Endothelial cell of umbilical vein (primary cell): ENCODE results near the gene ETFB. TPM values are rescaled to one million over a fixed set of nuclear protein-coding genes. Genes with fewer than 3 reads are reported as not detected.

Experiments used
- BruUV-seq: library from RNA; stranded (reverse); fragments of 400-500 nt; replicated peaks from 2 replicates; lab custom pipeline; 2021; lab: Mats Ljungman, UMichigan
- CTCF ChIA-PET: fragments of 300-600, 350-600 bp; sonication (Branson Sonifier 250); formaldehyde crosslinking; loops from one replicate; lab custom pipeline; 2021; ENCODE audit warnings: antibody characterized with exemption, inconsistent platforms; lab: Charles Lee
- POLR2A ChIA-PET: fragments of 300-600, 350-600 bp; sonication (Branson Sonifier 250); formaldehyde crosslinking; loops from one replicate; lab custom pipeline; 2021; ENCODE audit warnings: antibody characterized with exemption, inconsistent platforms; lab: Charles Lee
- DNase-seq: peaks from one replicate; pipeline ENCODE4 v3.0.0-alpha.2; 2011; ENCODE audit warnings: low read depth, low spot score
- FAIRE-seq: peaks from 2 replicates; lab custom pipeline; 2011; peaks lifted over from hg19 to GRCh38; lab: Jason Lieb, UNC
- H2AFZ ChIP-seq: 2 replicates; pipeline ENCODE4 v1.6.0; 2012; ENCODE audit warnings: low read depth, low read length, control low read depth, inconsistent platforms
- H3K27ac ChIP-seq: 2 replicates; pipeline ENCODE4 v1.5.1; 2011; ENCODE audit warnings: low read depth, mild to moderate bottlenecking, control low read depth, low read length, moderate library complexity; ENCODE audit not compliant: insufficient read depth
- H3K27me3 ChIP-seq, 2 experiments: 2 replicates each; pipeline versions ENCODE4 v1.6.0 to v1.6.1; 2011; ENCODE audit warnings: low read length in 2 of 2, mixed read lengths in 1 of 2; ENCODE audit not compliant: control insufficient read depth in 2 of 2, insufficient read depth in 2 of 2
- H3K36me3 ChIP-seq, 2 experiments: 2 replicates in 1 of 2; 3 replicates in 1 of 2; pipeline ENCODE4 v1.5.1; 2011; ENCODE audit warnings: low read length in 2 of 2, mild to moderate bottlenecking in 1 of 2, moderate library complexity in 1 of 2; ENCODE audit not compliant: control insufficient read depth in 2 of 2, insufficient read depth in 2 of 2; ENCODE audit errors: extremely low read depth in 1 of 2
- H3K4me1 ChIP-seq: 3 replicates; pipeline ENCODE4 v1.5.1; 2011; ENCODE audit warnings: mild to moderate bottlenecking, low read length; ENCODE audit not compliant: control insufficient read depth, insufficient read depth; ENCODE audit errors: extremely low read depth
- H3K4me2 ChIP-seq: 2 replicates; pipeline ENCODE4 v1.6.1; 2011; ENCODE audit warnings: low read length, control low read depth, mixed read lengths; ENCODE audit not compliant: insufficient read depth
- H3K4me3 ChIP-seq, 3 experiments: fragments of 200-600 bp in 1 of 3; sonication (generic), shearing (Covaris generic) in 1 of 3; replicated peaks in 1 of 3; 2 replicates each; pipeline ENCODE4 v1.5.1; 2011 to 2016; ENCODE audit warnings: control low read depth in 3 of 3, low read length in 3 of 3, mild to moderate bottlenecking in 2 of 3, inconsistent platforms in 1 of 3, low read depth in 1 of 3, moderate library complexity in 1 of 3; ENCODE audit not compliant: insufficient read depth in 1 of 3
- H3K79me2 ChIP-seq: 2 replicates; pipeline ENCODE4 v1.6.0; 2012; ENCODE audit warnings: low read length, inconsistent platforms; ENCODE audit not compliant: control insufficient read depth, insufficient read depth
- H3K9ac ChIP-seq: replicated peaks from 2 replicates; pipeline ENCODE3; 2011; ENCODE audit warnings: low read length, control low read depth; ENCODE audit not compliant: insufficient read depth; ENCODE audit errors: extremely low read depth
- H3K9me1 ChIP-seq: replicated peaks from 3 replicates; pipeline ENCODE4 v1.6.0; 2011; ENCODE audit warnings: mild to moderate bottlenecking, low read length; ENCODE audit not compliant: control insufficient read depth, insufficient read depth; ENCODE audit errors: extremely low read depth
- H3K9me3 ChIP-seq: replicated peaks from 2 replicates; pipeline ENCODE4 v1.5.1; 2012; ENCODE audit warnings: low read length, inconsistent platforms; ENCODE audit not compliant: control insufficient read depth, insufficient read depth
- H4K20me1 ChIP-seq: replicated peaks from 2 replicates; pipeline ENCODE3; 2011; ENCODE audit warnings: mild to moderate bottlenecking, low read length; ENCODE audit not compliant: control insufficient read depth, insufficient read depth; ENCODE audit errors: extremely low read depth
- CTCF ChIP-seq, 2 donors: IDR thresholded peaks; 1 replicate in 1 of 2; 2 replicates in 1 of 2; pipeline ENCODE4 v1.5.1; 2011; ENCODE audit warnings: low read length in 2 of 2, mild to moderate bottlenecking in 2 of 2, moderate library complexity in 2 of 2, control low read depth in 1 of 2, inconsistent platforms in 1 of 2, low read depth in 1 of 2; ENCODE audit not compliant: insufficient read depth in 1 of 2; ENCODE audit errors: extremely low read depth in 1 of 2
- EZH2 ChIP-seq: IDR thresholded peaks from 2 replicates; pipeline ENCODE4 v1.6.1; 2012; ENCODE audit warnings: borderline replicate concordance, low read depth, mild to moderate bottlenecking, moderate library complexity, low read length, inconsistent platforms; ENCODE audit not compliant: severe bottlenecking
- FOS ChIP-seq: IDR thresholded peaks from 2 replicates; pipeline ENCODE4 v1.6.1; 2011; ENCODE audit warnings: mild to moderate bottlenecking, low read length, moderate library complexity, borderline replicate concordance; ENCODE audit not compliant: insufficient read depth
- GATA2 ChIP-seq: IDR thresholded peaks from 2 replicates; pipeline ENCODE4 v1.7.0; 2011; ENCODE audit warnings: low read depth, mild to moderate bottlenecking, moderate library complexity, mixed read lengths, low read length; ENCODE audit not compliant: insufficient read length, insufficient read depth
- JUN ChIP-seq: IDR thresholded peaks from 2 replicates; pipeline ENCODE4 v1.6.1; 2011; ENCODE audit warnings: borderline replicate concordance, low read depth; ENCODE audit not compliant: insufficient read length, insufficient read depth
- MAX ChIP-seq: IDR thresholded peaks from 2 replicates; pipeline ENCODE4 v1.6.1; 2011; ENCODE audit not compliant: insufficient read depth, insufficient read length
- MYC ChIP-seq: IDR thresholded peaks from one replicate; pipeline ENCODE4 v1.6.1; 2011; ENCODE audit warnings: mild to moderate bottlenecking, low read depth, low read length
- POLR2A ChIP-seq: IDR thresholded peaks from 2 replicates; pipeline ENCODE4 v1.6.1; 2012; ENCODE audit warnings: low read depth, mild to moderate bottlenecking, control low read depth, low read length
- POLR2AphosphoS5 ChIP-seq: IDR thresholded peaks from 2 replicates; pipeline ENCODE4 v1.6.1; 2012; ENCODE audit warnings: low read depth, mild to moderate bottlenecking, control low read depth, low read length, moderate library complexity; ENCODE audit not compliant: insufficient read depth
- dilution Hi-C: fragments of 300-500 bp; cut with MboI; formaldehyde crosslinking; loops from one replicate; pipeline ENCODE4 v1.15.0; 2019; ENCODE audit warnings: low sequenced_read_pairs; ENCODE audit not compliant: extremely low pct_ligation_motif_present
- intact Hi-C: fragments of 100-400 bp; cut with micrococcal nuclease; formaldehyde crosslinking; loops from one replicate; pipeline ENCODE4 v1.10.0; 2022
- polyA plus RNA-seq, 4 experiments: library from polyadenylated mRNA; depleted of rRNA in 3 of 4; stranded (reverse) in 3 of 4; unstranded in 1 of 4; fragments of >200 nt; gene quantifications; 2 replicates each; pipeline versions ENCODE4 v1.2.1 to v1.2.3, GENCODE V29; 2011 to 2012; ENCODE audit warnings: missing spikeins in 1 of 4
- total RNA-seq: library from RNA; stranded (reverse); gene quantifications from 2 replicates; pipeline ENCODE4 v1.2.3, GENCODE V29; 2021

ETFB gene
- total and polyA plus RNA-seq, 2 donors (not counting 3 experiments of a cell fraction or from before 2014, with no cell fraction given), result 54.1 to 99.2 TPM

- intact Hi-C loops (no loop called here), dilution Hi-C loops (no loop called here)
- H3K4me3 ChIP-seq, result no peak overlapping the region
- no peak overlapping the region for H3K9ac ChIP-seq
- no peaks in the 10 kb centered on the region for H3K9me3 ChIP-seq
- H3K4me1 ChIP-seq, result no peaks in the 10 kb centered on the region
- no peaks in the 10 kb centered on the region for H4K20me1 ChIP-seq
- CTCF ChIA-PET, result no interaction called here
- TF ChIP-seq CTCF (IDR thresholded peaks at IDR 0.05; ENCODE audit: extremely low read depth in 1 of 2, insufficient read depth in 1 of 2, low read depth in 1 of 2, low read length in 2 of 2) (no peak), FOS (no peak), POLR2A (no peak), JUN (no peak), MYC (no peak), MAX (no peak), EZH2 (no peak), POLR2AphosphoS5 (no peak), GATA2 (no peak)
- BruUV-seq, result no TSS peak
- FAIRE-seq (no peak), DNase-seq (no peak)
- no peaks in the 10 kb centered on the region for H3K27me3 ChIP-seq
- no peak overlapping the region for H3K4me2 ChIP-seq
- POLR2A ChIA-PET, result no interaction called here
- no peak overlapping the region for H2AFZ ChIP-seq
- H3K9me1 ChIP-seq, result no peaks in the 10 kb centered on the region
- no peaks in the 10 kb centered on the region for H3K79me2 ChIP-seq
- no peak overlapping the region for H3K27ac ChIP-seq
- H3K36me3 ChIP-seq, result no peaks in the 10 kb centered on the region
These were observed 46.4 kb downstream of the ETFB start for GRCh38 chr19:51319649-51320279.
